Testis (tissue), 3 donors: ENCODE measurements around the gene GART. TPM values are rescaled to one million over a fixed set of nuclear protein-coding genes. Genes with fewer than 3 reads are reported as not detected.
"Not testable (repeated sequence)": the region's sequence is repeated elsewhere in the genome, so short reads cannot be mapped to it uniquely, and the experiment has no call there.

Source experiments
- DNase-seq: peaks from one replicate; pipeline ENCODE4 v3.0.0-alpha.2; 2019
- H3K27ac ChIP-seq, 2 donors: fragments of 200-600 bp; sonication (generic); one replicate each; pipeline ENCODE4 v1.5.1; 2019
- H3K27me3 ChIP-seq: fragments of 200-600 bp; sonication (generic); one replicate; pipeline ENCODE4 v1.5.1; 2019
- H3K36me3 ChIP-seq: fragments of 200-600 bp; sonication (generic); one replicate; pipeline ENCODE4 v1.5.1; 2017; ENCODE audit warnings: low read depth; ENCODE audit errors: missing control alignments
- H3K4me1 ChIP-seq: fragments of 200-600 bp; sonication (generic); one replicate; pipeline ENCODE4 v1.5.1; 2019
- H3K4me3 ChIP-seq, 2 donors: fragments of 200-600 bp; sonication (generic); one replicate each; pipeline ENCODE4 v1.5.1; 2017 to 2019
- H3K9me3 ChIP-seq: fragments of 200-600 bp; sonication (generic); one replicate; pipeline ENCODE4 v1.5.1; 2017
- CTCF ChIP-seq, 3 experiments: fragments of 450-650 bp in 2 of 3; fragments of 200-600 bp in 1 of 3; sonication (generic) in 1 of 3; IDR thresholded peaks; one replicate each; pipeline ENCODE4 v1.5.1; 2016 to 2019; ENCODE audit warnings: antibody characterized with exemption in 3 of 3, mild to moderate bottlenecking in 2 of 3, moderate library complexity in 1 of 3
- POLR2A ChIP-seq: fragments of 450-650 bp; IDR thresholded peaks from one replicate; pipeline ENCODE4 v1.6.1; 2017; ENCODE audit warnings: antibody characterized with exemption, mild to moderate bottlenecking, moderate library complexity
- WGBS, 2 donors: methylation state at CpG; one replicate each; pipeline ENCODE4 v1.1.5; 2018; 5-methylcytosine and 5-hydroxymethylcytosine counted together
- intact Hi-C: fragments of 100-400 bp; cut with DNase I; formaldehyde crosslinking; loops from one replicate; pipeline ENCODE4 v1.15.1; 2023; ENCODE audit warnings: low total_unique reads
- polyA plus RNA-seq: library from polyadenylated mRNA; stranded (reverse); fragments of 350-450 nt; fragmentation: Illumina TruSeq; extraction: RNeasy Lipid Tissue Mini Kit (QIAGEN cat#74804); gene quantifications from one replicate; pipeline ENCODE4 v1.2.3, GENCODE V29; 2014; ENCODE audit warnings: low read depth, low replicate concordance; ENCODE audit not compliant: insufficient read depth
- total RNA-seq, 2 donors: library from RNA; depleted of rRNA; stranded (reverse); fragments of >200 nt; gene quantifications; one replicate each; pipeline ENCODE4 v1.2.3, GENCODE V29; 2016

GART gene
- total and polyA plus RNA-seq, 3 donors from 2014 or later = 85.8 to 143 (median 143) TPM

- no peaks in the 10 kb centered on the region for H3K9me3 ChIP-seq
- no peak overlapping the region for H3K27ac ChIP-seq
- no peaks in the 10 kb centered on the region for H3K27me3 ChIP-seq
- no peak for DNase-seq
- intact Hi-C loops = no loop called here
- H3K4me3 ChIP-seq = no peak overlapping the region
- TF ChIP-seq POLR2A (no peak), CTCF (IDR thresholded peaks at IDR 0.05) (no peak)
- H3K4me1 ChIP-seq = no peaks in the 10 kb centered on the region
- H3K36me3 ChIP-seq = no peaks in the 10 kb centered on the region
- WGBS, 2 donors = 88 to 90% methylated on average over 8 of the region's 8 CpGs
Observed at GRCh38 chr21:33510826-33511225, 31.1 kb downstream of the GART start.

GRCh38 chr21:33507003-33507402, 34.9 kb downstream of the GART start:
- H3K27me3 ChIP-seq, intact Hi-C loops, H3K4me1 ChIP-seq, H3K4me3 ChIP-seq, H3K36me3 ChIP-seq, H3K27ac ChIP-seq, DNase-seq, H3K9me3 ChIP-seq: not testable (repeated sequence)
- 91 to 100% methylated on average over 1 of the region's 1 CpG for WGBS, 2 donors

GRCh38 chr21:33505833-33506232, 36.1 kb downstream of the GART start:
- Histone ChIP-seq H3K27me3 (no peaks in the 10 kb centered on the region), H3K9me3 (no peaks in the 10 kb centered on the region), H3K36me3 (no peaks in the 10 kb centered on the region), H3K27ac (no peak overlapping the region), H3K4me3 (no peak overlapping the region), H3K4me1 (no peaks in the 10 kb centered on the region)
- TF ChIP-seq CTCF (IDR thresholded peaks at IDR 0.05) (no peak), POLR2A (no peak)
- intact Hi-C loops = no loop called here
- WGBS, 2 donors = 92 to 93% methylated on average over 8 of the region's 8 CpGs
- no peak for DNase-seq

GRCh38 chr21:33496345-33496744, 45.6 kb downstream of the GART start:
- Histone ChIP-seq H3K27ac (no peak overlapping the region), H3K9me3 (no peaks in the 10 kb centered on the region), H3K4me3 (no peak overlapping the region), H3K4me1 (peaks cover 3% of the 10 kb centered on the region), H3K36me3 (no peaks in the 10 kb centered on the region), H3K27me3 (no peaks in the 10 kb centered on the region)
- no peak for DNase-seq
- no peak for TF ChIP-seq POLR2A
- TF ChIP-seq CTCF (IDR thresholded peaks at IDR 0.05) = no peak
- WGBS, 2 donors = 66 to 69% methylated on average over 7 of the region's 7 CpGs
- intact Hi-C loops = no loop called here

GRCh38 chr21:33495743-33496142, 46.2 kb downstream of the GART start:
- H3K4me1 ChIP-seq = peaks cover 3% of the 10 kb centered on the region
- H3K36me3 ChIP-seq = no peaks in the 10 kb centered on the region
- H3K4me3 ChIP-seq = no peak overlapping the region
- H3K27me3 ChIP-seq = no peaks in the 10 kb centered on the region
- no peaks in the 10 kb centered on the region for H3K9me3 ChIP-seq
- no peak overlapping the region for H3K27ac ChIP-seq
- DNase-seq = no peak
- intact Hi-C loops = no loop called here
- 41 to 59% methylated on average over 4 of the region's 4 CpGs for WGBS, 2 donors
- TF ChIP-seq POLR2A = no peak
- TF ChIP-seq CTCF (IDR thresholded peaks at IDR 0.05) = no peak
